Fibroblast of pulmonary artery (primary cell): ENCODE measurements around the gene DUSP21.
"Not testable (repeated sequence)": the region's sequence is repeated elsewhere in the genome, so short reads cannot be mapped to it uniquely, and the experiment has no call there.

Experiments used
- DNase-seq: peaks from one replicate; pipeline ENCODE4 v3.0.0-alpha.2; 2010; ENCODE audit warnings: low read depth
- H3K4me3 ChIP-seq: replicated peaks from 2 replicates; pipeline ENCODE4 v1.5.1; 2011; ENCODE audit warnings: low read depth, mild to moderate bottlenecking, control low read depth, low read length, moderate library complexity
- TF ChIP-seq, protein P1 (sequence below): IDR thresholded peaks from 2 replicates; pipeline ENCODE4 v1.5.1; 2011; ENCODE audit warnings: mild to moderate bottlenecking, control low read depth, low read length, inconsistent platforms; ENCODE audit errors: missing control alignments

The DUSP21 gene

DNA sequence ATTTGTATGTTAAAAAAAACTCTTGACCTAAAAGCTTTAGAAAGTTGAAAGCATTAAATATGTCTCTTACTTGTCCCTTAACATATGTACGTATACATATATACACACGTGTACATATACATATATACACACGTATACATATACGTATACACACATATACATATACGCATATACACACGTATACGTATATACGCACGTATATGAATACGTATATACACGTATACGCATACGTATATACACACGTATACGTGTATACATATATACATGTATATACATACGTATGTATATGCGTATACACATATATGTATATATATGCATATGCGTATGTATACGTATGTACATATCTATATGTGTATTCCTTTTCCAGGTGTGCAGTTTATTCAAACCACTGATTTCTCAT is 32.9 kb downstream of the DUSP21 start:
- no peak overlapping the region for H3K4me3 ChIP-seq
- TF ChIP-seq, protein P1, sequence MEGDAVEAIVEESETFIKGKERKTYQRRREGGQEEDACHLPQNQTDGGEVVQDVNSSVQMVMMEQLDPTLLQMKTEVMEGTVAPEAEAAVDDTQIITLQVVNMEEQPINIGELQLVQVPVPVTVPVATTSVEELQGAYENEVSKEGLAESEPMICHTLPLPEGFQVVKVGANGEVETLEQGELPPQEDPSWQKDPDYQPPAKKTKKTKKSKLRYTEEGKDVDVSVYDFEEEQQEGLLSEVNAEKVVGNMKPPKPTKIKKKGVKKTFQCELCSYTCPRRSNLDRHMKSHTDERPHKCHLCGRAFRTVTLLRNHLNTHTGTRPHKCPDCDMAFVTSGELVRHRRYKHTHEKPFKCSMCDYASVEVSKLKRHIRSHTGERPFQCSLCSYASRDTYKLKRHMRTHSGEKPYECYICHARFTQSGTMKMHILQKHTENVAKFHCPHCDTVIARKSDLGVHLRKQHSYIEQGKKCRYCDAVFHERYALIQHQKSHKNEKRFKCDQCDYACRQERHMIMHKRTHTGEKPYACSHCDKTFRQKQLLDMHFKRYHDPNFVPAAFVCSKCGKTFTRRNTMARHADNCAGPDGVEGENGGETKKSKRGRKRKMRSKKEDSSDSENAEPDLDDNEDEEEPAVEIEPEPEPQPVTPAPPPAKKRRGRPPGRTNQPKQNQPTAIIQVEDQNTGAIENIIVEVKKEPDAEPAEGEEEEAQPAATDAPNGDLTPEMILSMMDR, result no peak
- no peak for DNase-seq

DNA sequence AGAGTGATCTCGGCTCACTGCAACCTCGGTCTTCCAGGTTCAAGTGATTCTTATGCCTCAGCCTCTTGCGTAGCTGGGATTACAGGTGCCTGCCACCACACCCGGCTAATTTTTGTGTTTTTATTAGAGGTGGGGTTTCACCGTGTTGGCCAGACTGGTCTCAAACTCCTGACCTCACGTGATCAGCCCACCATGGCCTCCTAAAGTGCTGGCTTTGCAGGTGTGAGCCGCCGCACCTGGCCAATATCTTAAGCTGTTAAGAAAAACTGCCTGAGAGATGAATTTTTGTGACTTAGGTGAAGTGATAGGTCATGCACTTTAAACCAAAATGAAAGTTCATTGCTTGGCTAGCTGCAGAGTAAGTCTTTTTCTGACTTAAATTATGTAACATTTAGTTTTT is 35.0 kb downstream of the DUSP21 start:
- H3K4me3 ChIP-seq, result no peak overlapping the region
- TF ChIP-seq, protein P1, result no peak
- DNase-seq, result no peak

DNA sequence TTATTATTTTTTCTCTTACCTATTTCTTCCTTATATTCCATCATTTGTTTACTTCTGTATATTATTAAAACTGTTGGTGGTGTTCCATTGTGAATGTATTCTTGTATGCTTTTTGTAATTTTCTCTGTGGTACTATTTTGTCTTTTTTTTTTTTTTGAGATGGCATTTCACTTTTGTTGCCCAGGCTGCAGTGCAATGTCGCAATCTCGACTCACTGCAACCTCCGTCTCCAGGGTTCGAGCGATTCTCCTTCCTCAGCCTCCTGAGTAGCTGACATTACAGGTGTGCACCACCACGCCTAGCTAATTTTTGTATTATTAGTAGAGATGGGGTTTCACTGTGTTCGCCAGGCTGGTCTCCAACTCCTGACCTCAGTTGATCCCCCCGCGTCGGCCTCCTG is 37.7 kb downstream of the DUSP21 start:
- TF ChIP-seq, protein P1, result no peak
- no peak overlapping the region for H3K4me3 ChIP-seq
- no peak for DNase-seq

DNA sequence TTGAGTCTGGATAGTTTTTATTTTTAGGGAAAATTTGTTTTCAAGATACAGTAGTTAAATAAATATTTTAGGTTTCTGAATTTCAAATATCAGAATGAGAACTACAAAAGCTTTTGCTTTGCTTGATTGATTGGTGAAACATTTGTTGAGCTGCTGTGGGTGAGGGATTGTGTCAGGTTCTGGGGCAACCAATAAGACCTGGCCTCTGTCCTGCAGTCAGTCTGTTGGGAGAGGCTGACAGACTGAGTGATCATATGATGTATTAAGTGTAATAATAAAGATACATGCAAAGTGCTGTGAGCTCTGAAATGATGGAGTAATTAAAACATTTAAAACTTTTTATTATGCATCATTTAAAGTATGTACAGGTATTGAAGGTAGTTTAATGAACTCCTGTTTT is 38.8 kb downstream of the DUSP21 start:
- TF ChIP-seq, protein P1, result no peak
- DNase-seq, result no peak
- no peak overlapping the region for H3K4me3 ChIP-seq

DNA sequence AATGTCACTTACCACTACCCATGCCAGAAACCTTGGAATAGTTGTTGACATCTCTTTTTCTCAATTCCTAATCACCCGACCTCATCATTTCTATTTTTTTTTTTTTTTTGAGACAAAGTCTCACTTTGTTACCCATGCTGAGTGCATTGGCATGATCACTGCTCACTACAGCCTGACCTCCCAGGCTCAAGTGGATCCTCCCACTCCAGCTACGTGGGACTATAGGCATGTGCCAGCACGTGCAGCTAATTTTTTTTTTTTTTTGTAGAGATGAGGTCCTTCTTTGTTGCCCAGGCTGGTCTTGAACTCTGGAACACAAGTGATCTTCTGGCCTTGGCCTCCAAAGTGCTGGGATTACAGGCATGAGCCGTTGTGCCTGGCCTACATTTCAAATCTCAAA is 41.1 kb downstream of the DUSP21 start:
- H3K4me3 ChIP-seq, result no peak overlapping the region
- no peak for DNase-seq
- TF ChIP-seq, protein P1, result no peak

DNA sequence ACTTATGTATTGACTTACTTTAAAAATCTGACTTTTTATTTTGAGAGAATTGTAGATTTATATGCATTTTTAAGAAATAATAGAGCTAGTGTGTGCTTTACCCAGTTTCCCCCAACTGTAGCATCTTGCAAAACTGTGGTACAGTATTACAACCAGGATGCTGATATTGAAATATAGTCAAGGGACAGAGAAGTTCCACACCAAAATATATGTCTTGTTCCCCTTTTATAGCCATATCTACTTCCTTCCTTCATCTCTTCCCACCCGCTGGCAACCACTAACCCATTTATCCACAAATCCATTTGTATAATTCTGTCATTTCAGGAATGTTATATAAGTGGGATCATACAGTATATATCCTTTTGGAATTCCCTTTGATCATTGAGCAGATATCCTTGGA is 46.0 kb downstream of the DUSP21 start:
- TF ChIP-seq, protein P1, result no peak
- no peak overlapping the region for H3K4me3 ChIP-seq
- no peak for DNase-seq

DNA sequence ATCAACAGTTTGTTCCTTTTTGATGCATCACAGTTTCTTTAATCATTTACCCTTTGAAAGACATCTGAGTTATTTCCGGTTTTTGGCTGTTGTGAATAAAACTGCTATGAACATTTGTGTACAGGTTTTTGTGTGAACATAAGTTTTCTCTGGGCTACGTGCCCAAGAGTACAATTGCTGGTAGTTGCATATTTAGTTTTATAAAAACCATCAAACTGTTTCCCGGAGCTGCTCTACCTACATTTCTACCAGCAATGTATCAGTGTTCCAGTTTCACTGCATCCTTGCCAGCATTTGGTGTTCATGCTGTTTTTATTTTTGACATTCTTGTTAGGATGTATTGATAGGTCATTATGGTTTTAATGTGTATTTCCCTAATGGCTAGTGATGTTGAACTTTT is 46.4 kb downstream of the DUSP21 start:
- TF ChIP-seq, protein P1, result no peak
- no peak for DNase-seq
- no peak overlapping the region for H3K4me3 ChIP-seq

DNA sequence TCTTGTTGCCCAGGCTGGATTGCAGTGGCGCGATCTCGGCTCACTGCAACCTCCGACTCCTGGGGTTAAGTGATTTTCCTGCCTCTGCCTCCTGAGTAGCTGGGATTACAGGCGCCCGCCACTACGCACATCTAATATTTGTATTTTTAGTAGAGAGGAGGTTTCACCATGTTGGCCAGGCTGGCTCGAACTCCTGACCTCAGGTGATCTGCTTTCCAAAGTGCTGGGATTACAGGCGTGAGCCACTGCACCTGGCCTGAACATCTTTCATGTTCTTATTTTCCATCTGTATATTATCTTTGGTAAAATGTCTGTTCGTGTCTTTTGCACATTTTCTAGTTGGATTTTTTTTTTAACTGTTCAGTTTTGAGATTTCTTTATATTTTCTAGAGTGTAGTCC is 46.9 kb downstream of the DUSP21 start:
- not testable (repeated sequence) for DNase-seq, H3K4me3 ChIP-seq
